Astrocyte of the spinal cord (primary cell): Measurements from ENCODE around the gene NOL4L.

Source experiments
- DNase-seq: peaks from one replicate; pipeline ENCODE4 v3.0.0; 2011; ENCODE audit warnings: low read depth, low spot score
- H3K4me3 ChIP-seq: 2 replicates; pipeline ENCODE4 v1.5.1; 2011; ENCODE audit warnings: low read depth, mild to moderate bottlenecking, low read length, moderate library complexity
- CTCF ChIP-seq: IDR thresholded peaks from 2 replicates; pipeline ENCODE4 v1.5.1; 2012; ENCODE audit warnings: low read depth, mild to moderate bottlenecking, low read length, inconsistent platforms
- in situ Hi-C: cut with HindIII; loops from 2 replicates; pipeline ENCODE4 v1.10.0; 2017; ENCODE audit warnings: low sequenced_read_pairs

The NOL4L gene

GRCh38 chr20:32452776-32453466 is 132.2 kb downstream of the NOL4L start:
- DNase-seq, result no peak
- no peak for TF ChIP-seq CTCF
- in situ Hi-C loops, result no loop called here
- H3K4me3 ChIP-seq, result no peak overlapping the region

GRCh38 chr20:32451682-32452461 is 133.3 kb downstream of the NOL4L start:
- H3K4me3 ChIP-seq, result no peak overlapping the region
- in situ Hi-C loops, result no loop called here
- peak; percentile 1 for TF ChIP-seq CTCF
- no peak for DNase-seq

GRCh38 chr20:32451340-32451681 is 133.8 kb downstream of the NOL4L start:
- no peak for DNase-seq
- no peak for TF ChIP-seq CTCF
- H3K4me3 ChIP-seq, result no peak overlapping the region
- in situ Hi-C loops, result no loop called here

- TF ChIP-seq CTCF, result no peak
- no peak for DNase-seq
- no peak overlapping the region for H3K4me3 ChIP-seq
- in situ Hi-C loops, result no loop called here
Measured at GRCh38 chr20:32450484-32451061, 134.6 kb downstream of the NOL4L start.

GRCh38 chr20:32449890-32450401 is 135.2 kb downstream of the NOL4L start:
- no peak for DNase-seq
- H3K4me3 ChIP-seq, result no peak overlapping the region
- TF ChIP-seq CTCF, result no peak
- in situ Hi-C loops, result no loop called here

GRCh38 chr20:32449057-32449889 is 135.9 kb downstream of the NOL4L start:
- in situ Hi-C loops, result no loop called here
- DNase-seq, result no peak

More at GRCh38 chr20:32449057-32449889, 135.9 kb downstream of the NOL4L start:
- H3K4me3 ChIP-seq, result no peak overlapping the region
- no peak for TF ChIP-seq CTCF
